HL-60/S4 (cell line): Measurements from ENCODE around the gene PSMD8.

Source experiments
- in situ Hi-C: fragments of 300-500 bp; cut with MboI; formaldehyde crosslinking; loops from 2 replicates; pipeline ENCODE4 v1.14.3; 2022; ENCODE audit warnings: low sequenced_read_pairs

The PSMD8 gene

DNA sequence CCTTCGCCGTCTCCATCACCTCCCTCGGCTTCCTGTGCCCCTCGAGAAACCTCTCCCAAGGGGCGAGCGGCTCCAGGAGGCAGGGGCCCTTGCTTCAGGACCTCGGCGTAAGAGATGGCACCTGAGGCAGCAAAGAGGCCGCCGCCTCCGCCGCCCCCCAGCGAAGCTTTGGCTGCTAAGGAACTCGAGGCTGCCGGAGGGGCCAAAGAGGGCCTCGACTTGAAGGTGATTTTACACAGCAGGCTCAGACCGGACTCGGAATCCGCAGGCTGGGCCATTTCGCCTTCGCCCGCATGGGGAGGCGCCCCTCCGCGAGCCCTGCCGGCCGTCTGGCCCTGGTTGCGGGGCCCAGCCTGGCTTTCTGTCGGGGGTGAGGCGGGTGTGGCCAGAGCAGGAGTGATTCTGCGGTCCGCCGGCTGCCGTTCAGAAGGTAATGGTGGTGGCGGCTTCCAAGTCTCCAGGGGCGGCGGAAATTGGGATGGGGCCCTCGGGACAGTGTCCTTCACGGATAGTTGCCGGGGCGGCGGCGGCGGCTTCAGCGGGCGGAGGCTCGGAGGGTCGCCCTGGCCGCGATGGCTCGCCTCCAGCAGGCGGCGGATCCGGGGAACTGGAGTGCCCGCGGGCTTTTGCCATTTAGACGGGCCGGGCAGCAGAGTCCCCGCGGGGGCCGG, 12.1 kb downstream of the PSMD8 start:
- in situ Hi-C loops, result no loop called here

DNA sequence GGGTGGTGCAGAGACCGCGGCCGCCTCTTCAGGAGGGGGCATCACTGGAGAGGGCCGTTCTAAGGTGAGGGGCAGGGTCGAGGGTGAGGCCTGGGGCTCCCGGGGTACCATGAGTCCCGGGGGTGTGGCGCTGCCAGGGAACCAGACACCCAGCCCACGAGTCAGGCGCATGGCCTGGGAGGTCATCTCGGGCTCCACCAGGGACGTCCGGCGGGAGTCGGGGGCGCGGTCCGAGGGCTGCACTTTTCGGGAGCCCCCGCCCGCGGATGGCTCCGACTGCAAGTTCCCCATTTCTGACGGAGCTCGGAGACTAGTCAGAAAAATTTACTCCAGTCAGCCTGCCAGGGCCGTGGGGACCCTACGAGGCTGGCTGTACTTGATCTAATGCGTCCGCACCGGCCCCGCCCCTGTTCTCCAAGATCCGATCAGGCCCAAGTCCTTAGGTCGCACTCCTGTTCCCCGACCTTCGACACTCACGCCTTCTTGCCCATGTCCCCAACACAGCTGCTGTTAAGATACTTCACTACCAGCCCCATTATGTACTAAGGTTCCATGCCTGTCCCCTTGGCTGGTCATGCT, 12.7 kb downstream of the PSMD8 start:
- in situ Hi-C loops, result no loop called here

DNA sequence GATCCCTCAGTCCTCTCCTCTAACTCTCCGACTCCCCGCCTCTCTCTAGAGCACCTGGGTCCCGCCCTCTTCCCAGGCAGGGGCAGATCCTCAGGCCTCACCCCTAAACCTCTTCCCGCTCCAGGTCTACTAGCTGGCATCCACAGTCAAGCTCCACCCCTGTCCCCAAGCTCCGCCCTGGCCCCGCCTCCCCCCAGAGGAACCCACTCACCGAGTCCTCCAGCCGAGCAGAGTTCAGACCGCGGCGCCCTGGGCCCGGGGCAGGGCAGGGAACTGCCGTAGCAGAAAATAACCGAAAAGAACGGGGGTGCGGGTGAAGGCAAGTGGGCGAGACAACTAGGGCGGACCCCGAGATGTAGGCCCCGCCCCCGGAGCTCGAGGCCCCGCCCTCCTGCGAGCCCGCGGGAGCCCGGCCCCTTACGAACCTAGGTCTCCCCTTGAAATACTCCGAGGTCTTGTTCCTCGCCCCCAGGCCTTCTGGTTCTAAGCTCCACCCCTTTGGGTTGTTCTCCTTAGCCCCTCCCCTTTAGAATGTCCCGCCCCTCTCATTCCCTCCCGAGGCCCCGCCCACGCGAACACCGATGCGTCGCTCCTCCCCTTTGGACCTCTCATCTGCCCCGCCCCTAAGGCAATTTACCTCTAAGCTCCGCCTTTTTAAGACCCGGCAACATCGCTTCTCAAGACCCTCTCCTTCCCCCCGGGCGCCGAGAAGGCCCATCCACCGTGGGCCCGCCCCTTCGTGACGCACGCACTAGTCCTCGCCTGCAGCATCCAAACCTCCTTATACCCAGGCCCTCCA, 13.4 kb downstream of the PSMD8 start, which contains the start of gene GGN:
GGN (minus strand) TSS at position 485 of the 799 bp plus-strand sequence. CDS start 773 bp downstream, outside the sequence.
- in situ Hi-C loops, result no loop called here

DNA sequence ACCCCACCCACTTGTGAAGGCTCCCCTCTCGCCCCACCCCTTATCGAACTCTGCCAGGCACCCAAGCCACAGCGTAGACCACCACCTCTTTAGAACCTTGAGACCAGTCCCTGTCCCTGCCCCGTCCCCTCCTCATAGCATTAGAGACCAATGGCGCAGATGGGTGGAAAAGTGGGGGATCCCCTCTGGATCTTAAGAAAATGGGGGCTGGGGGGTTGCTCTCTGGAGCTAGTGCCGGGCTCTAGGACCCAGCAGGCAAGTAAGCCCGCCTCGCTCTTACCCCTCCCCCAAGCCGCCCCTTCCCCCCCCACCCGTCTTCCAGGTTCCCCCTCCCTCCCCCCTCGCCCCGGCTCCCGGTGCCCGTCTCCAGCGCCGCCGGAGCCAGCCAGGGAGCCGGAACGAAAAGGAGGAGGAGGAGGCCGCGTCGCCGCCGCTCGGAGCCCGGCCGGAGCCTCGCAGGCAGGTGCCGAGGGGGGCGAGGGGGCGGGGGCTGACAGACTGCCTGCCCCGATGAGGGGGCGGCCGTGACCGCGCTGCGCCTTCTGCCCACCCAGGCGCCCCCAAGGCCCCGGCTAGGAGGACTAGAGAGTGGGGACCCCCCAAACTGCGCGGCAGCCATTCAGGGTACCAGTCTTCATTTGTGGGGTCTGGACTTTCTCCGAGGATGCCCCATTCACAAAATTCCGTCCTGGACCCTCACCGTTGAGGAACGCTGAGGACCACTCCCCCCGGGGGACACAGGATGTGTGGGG, 14.2 kb downstream of the PSMD8 start, which contains the start of gene SPRED3:
SPRED3 (plus strand) TSS at position 349 of the 752 bp plus-strand sequence. CDS start 1,606 bp downstream, outside the sequence.
- in situ Hi-C loops, result no loop called here

DNA sequence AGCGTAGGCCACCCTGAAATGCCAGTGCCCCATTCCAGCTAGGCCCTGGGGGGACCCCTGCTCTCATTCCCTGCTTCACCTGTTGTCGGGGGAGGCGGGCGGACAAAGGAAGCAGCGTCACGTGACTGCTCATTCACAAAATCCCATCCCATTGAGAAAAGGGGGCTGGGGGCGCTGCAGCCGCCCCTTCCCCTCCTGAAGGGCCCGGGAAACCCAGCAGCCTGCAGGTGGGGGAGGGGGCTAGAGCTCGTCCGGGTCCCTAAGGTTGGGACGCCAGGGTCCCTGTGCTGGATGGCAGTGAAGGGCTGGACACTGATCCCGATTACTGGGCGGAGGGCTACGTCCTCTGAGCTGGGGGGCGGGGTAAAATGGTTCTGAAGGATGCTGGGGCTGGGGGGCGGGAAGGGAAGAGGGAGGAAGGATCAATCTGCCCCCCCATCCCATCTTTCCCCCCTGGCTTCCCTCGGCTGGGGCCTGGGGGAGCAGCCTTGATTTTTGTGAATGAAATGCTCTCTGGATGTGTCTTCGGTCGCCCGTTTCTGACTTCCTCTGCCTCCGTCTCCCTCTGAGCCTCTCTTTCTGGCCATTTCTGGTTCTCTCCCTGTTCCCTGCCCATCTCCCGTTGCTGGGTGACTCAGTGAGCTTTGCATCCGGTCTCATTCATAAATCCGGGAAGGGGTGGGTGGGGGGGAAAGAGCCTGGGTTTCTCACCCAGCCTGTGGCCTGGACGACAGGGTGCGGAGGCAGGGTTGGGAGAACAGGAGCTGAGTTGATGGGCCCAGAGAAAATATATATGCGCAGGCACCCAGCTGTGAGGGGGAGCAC, 14.9 kb downstream of the PSMD8 start:
- in situ Hi-C loops, result no loop called here

DNA sequence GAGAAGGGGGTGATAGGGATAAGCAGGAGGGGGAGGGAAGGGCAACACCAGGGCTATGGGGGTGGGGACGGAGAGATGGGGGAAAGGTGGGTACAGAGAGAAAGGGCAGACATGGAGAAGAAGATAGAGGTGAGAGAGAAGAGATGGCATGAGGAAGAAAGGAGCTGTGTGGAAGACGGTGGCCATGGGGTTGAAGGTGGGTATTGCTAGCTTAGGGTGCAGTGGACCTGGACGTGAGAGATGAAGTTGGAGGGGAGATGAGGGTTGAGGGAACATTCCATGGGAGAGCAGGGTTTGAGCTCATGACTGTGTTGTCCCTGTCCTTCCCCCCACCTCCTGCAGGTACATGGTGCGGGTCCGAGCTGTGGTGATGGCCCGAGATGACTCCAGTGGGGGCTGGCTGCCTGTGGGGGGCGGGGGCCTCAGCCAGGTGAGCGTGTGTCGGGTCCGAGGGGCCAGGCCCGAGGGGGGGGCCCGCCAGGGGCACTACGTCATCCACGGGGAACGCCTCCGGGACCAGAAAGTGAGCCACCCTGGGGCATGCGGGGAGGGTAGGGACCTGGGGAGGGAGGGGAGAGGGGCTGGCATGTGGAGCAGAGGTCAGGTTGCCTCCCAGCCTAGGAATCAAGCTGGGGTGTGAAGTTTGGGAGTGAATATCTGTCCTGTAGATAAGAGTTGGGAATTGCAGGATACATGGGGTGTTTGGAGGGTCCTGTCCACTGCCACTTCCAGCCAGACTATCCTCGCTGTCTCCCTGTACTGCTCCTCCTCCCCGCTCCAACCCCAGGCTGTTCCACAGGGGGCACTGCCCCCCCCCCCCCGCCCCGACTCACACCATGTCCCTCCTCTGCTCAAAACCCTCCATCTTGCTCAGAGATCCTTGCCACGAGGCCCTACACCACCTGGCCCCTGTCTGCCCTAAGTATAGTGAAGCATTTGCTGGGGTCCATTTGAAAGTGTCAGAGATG, 15.9 kb downstream of the PSMD8 start:
- in situ Hi-C loops, result no loop called here

DNA sequence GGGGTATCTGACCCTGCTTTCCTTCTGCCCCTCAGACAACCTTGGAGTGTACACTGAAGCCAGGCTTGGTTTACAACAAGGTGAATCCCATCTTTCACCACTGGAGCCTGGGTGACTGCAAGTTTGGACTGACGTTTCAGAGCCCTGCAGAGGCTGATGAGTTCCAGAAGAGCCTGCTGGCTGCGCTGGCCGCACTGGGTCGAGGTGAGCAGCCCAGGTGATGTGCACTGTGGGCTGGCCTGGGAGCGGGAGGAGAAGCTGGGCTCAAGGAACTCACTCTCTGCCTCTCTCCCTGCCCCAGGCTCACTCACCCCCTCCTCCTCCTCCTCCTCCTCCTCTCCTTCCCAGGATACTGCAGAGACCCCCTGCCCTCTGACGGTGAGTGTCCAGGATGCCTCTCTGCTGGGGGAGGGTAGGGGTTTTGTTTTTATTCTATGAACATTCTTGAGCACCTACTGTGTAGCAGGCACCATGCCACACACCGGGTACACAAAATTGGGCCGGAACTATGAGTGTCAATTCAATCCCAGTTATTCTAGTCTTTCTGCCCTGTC, 17.6 kb downstream of the PSMD8 start:
- in situ Hi-C loops, result no loop called here

DNA sequence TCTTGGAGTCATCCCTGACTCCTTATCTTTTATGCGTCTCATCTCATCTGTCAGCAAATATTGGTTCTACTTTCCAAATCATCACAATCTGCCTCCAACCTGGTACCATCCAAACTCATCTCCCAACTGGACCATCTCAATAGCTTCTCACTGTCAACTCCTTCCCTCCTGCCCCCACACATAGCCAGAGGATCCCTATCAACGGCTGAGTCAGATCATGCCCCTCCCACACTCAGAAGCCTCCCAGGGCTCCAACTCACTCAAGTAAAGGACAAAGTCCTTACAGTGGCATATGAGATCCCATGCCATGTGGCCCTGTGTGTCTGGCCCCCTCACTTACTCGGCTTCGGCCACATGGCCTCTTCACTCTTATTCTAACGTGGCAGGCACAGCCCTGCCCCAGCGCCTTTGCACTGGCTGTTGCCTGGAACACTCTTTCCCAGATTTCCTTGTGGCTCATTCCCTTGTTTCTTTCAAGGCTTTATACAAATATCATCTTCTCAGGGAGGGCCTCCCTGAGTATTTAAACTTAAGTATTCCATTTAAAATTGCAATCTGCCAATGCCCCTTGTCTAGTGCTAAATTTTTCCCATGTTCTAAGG, 18.4 kb downstream of the PSMD8 start:
- in situ Hi-C loops, result no loop called here

DNA sequence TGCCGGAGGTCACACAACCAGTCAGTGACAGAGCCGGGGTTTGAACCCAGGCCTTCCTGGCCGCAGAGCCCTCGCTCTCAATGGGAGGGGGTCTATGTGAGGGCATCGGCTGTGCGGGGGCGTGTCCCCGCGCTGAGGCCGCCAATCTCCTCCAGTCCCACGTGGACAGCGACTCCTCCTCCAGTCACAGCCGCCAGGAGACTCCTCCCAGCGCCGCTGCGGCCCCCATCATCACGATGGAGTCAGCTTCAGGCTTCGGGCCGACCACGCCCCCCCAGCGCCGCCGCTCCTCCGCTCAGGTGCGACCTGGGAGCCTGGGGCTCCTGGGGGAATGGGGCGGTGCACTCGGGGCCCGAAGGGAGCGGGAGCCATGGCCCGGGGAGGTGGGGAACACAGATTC, 20.1 kb downstream of the PSMD8 start:
- in situ Hi-C loops, result no loop called here

DNA sequence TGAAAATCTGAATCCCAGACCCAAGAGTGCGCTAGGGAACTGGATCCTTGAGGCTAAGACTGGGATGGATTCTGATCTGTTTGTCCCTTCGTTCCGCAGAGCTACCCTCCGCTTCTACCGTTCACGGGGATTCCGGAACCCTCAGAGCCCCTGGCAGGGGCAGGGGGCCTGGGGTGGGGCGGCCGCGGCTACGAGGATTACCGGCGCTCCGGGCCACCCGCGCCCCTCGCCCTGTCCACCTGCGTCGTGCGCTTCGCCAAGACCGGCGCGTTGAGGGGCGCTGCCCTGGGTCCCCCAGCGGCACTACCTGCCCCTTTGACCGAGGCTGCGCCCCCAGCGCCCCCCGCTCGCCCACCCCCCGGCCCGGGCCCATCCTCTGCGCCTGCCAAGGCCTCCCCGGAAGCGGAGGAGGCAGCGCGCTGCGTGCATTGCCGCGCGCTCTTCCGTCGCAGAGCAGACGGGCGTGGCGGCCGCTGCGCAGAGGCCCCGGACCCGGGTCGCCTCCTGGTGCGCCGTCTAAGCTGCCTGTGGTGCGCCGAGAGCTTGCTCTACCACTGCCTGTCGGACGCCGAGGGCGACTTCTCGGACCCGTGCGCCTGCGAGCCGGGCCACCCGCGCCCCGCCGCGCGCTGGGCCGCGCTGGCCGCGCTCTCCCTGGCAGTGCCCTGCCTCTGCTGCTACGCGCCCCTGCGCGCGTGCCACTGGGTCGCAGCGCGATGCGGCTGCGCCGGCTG, 21.2 kb downstream of the PSMD8 start:
- in situ Hi-C loops, result no loop called here

DNA sequence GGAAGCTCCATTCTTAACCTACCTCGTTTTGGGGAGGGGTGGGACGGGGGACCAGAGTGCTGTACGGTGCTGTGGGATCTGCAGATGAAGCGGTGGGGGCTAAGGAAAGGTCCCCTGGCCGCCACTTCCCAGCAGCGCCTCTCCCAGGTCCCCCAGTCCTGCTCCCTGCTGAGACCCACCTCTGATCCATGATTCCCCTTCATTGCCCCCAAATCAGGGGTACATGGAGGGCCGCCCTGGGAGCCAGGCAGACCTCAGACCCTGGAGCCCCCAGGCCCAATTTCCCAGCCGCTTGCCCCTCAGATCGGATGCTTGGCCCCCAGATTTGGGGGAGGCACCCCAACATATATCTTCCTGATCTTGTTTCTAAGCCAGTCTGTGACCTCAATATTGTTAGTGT, 24.7 kb downstream of the PSMD8 start:
- in situ Hi-C loops, result no loop called here

DNA sequence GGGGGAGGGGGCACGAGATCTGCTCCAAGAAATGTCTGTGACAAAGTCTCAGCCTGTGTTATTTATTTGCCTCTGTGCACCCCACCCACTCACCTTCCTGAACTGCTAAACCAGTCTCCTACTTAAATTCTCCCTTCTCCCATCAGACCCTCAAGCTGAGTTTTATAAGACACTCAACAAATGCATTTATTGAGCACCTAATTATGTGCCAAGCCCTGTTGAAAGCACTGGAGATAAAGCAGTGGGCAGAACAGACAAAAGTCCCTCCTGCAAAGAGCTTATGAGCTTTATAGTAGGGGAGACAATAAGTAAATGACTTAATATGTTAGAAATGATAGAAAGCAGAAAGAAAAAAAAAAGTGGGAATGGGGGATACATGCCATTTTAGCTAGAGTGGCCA, 25.2 kb downstream of the PSMD8 start:
- in situ Hi-C loops, result no loop called here

DNA sequence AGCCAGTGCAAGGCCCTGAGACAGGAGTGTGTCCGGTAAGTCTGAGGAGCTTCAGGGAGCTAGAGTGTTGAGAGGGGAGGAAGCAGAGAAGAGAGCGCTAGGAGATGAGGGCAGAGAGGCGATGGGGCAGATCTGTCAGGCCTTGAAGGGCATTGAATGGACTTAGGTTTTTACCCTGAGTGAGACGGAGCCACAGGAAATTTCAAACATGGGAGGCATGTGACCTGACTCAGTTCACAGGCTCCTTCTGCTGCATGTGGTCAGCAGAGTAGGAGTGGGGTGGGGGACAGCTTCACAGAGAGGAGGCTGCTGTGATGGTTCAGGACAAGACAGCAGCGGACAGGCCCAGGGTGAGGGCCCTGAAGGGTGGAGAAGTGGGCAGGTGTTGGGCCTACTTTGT, 26.0 kb downstream of the PSMD8 start:
- in situ Hi-C loops, result loop anchor here (10.0 to 25.0 kb wide), 2 partner anchors 234 to 537 kb away; partner anchors contain the start of genes MRPS12 and SARS2

DNA sequence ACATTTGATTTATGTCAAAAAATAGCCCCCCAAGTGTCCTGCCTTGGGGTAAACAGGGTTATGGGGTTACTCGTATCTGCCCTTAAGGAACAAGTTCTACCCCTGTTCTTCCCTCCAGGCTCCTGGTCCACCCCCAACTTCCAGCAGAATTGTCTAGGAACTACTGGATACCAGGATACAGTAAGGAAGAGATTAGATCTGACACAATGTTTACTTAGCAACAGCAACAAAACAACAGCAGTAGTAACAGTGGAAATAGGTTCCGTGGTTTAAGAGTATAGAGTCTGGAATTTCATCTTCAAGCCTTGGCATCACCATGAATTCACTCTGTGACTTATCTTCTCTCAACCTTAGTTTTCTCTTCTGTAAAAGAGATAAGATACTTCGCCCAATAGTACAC, 26.8 kb downstream of the PSMD8 start:
- in situ Hi-C loops, result loop anchor here (10.0 to 25.0 kb wide), 2 partner anchors 234 to 536 kb away; partner anchors contain the start of genes MRPS12 and SARS2

DNA sequence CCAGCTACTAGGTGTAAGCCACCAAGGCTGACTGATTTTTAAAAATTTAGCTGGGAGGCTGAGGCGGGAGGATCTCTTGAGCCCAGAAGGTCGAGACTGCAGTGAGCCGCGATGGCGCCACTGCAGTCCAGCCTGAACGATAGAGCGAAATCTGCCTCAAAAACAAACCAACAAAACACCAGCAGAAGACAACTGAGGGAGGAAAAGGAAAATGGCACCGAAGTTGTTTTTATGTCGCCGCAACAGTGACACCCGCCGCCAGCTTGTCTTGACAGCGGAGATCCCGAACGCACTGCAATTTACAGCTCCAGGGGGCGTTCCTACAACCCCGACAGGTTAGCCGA, 28.2 kb downstream of the PSMD8 start:
- in situ Hi-C loops, result loop anchor here (10.0 to 25.0 kb wide), 2 partner anchors 232 to 535 kb away; partner anchors contain the start of genes MRPS12 and SARS2

DNA sequence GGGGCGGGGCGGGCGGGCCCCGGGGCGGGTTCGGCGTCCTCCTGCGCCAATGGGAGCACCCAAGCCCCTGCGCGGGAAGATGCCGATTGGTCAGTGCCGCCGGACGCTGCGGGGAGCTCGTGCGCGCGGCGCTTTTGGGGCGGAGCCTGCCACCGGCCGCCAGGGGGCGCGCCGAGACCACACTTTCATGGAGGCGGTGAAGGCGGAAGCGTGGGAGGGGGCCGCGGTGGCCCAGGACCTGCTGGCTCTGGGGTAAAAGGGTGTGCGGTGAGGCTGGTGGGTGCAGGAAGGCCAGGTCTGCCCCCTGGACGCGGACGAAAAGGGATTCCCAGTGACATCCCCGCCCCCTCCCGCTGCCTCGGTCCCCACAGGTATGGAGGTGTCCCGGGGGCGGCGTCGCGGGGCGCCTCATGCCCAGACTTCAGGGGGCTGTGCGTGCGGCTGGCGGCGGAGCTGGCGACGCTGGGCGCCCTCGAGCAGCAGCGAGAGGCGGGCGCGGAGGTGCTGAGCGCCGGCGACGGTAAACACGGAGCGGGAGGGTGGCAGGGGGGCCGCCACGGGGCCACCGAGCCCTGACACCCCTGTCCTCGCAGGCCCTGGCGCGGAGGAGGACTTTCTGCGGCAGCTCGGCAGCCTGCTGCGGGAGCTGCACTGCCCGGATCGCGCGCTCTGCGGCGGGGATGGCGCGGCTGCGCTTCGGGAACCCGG, 28.8 kb downstream of the PSMD8 start, which contains the start of gene FAM98C:
FAM98C (plus strand) TSS at position 127 of the 708 bp plus-strand sequence; CDS start at position 188, 61 bp downstream.
- in situ Hi-C loops, result loop anchor here (10.0 to 25.0 kb wide), 2 partner anchors 232 to 534 kb away; partner anchors contain the start of genes MRPS12 and SARS2
